NCI-H82 (cell line): Measurements from ENCODE around the gene TRPM8.

Experiments
- DNase-seq: peaks from one replicate; lab custom pipeline; 2025; lab: John Stamatoyannopoulos, UW

The TRPM8 gene

GRCh38 chr2:233974530-233975071 lies 57.4 kb downstream of the TRPM8 start:
- DNase-seq: no peak

DNA sequence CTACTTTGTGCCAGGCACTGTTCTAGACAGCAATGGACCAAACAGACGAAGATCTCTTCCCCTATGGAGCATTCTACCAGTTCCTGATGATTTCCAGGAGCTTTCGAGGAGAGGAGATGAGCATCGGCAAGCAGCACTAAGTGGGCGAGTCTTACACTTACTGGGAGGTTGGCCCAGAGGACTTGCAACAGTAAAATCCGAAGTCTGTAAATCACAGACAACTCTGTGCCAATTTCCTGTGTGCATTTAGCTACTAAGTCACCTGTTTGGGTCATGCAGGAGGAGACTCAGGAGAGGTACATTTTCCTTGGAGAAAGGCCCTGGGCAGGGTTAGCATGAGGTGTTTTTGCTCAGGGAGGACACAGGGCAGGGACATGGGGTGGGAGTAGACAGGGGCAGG lies 58.9 kb downstream of the TRPM8 start:
- DNase-seq: no peak

DNA sequence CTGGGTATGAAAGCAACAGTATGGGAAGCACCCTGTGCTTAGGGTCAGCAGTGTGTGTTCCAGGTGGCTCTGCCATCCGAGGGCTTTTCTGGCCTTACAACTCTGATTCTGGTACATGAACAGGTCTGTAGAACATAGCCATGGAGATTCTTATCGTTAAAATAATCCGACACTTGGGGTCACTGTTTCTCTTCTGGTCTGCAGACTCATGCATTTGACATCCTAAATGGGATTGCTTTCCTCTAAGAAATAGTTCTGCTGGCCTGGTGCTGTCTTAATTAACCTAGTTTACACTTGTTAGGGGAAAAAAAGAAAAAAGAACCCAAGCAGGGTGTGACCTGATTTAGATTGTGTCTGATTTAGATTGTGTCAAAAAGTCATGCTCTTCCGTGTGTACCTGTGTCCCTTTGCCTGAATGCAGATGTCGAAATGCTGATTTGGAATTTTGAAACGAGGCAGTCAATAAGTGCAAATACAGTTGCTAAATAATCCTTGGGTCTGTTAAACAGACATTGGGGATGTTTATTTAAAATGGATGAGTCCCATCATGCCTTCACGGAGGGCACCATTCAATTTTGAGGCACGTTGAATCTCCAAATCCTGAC lies 59.6 kb downstream of the TRPM8 start:
- DNase-seq: peak; percentile 88

- DNase-seq: peak; percentile 23
These were observed 60.2 kb downstream of the TRPM8 start for GRCh38 chr2:233977296-233977837.

DNA sequence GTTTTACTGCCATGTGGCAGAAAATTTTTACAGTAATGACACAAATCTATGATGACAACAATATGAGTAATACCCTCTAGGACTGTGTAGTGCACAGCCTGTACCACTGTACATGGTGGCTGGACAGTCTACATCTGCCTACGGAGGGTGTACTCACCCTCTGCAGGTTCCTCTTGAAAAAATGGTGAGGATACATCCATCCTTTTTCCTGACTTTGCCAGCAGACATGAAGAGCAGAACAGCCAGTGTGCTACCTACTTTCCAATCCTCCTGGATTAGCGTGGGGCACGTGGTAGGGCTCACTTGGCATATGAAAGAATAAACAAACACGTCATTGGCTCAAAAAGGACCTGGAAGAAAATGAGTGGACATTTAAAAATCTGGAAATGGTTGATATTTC lies 62.6 kb downstream of the TRPM8 start:
- DNase-seq: no peak

DNA sequence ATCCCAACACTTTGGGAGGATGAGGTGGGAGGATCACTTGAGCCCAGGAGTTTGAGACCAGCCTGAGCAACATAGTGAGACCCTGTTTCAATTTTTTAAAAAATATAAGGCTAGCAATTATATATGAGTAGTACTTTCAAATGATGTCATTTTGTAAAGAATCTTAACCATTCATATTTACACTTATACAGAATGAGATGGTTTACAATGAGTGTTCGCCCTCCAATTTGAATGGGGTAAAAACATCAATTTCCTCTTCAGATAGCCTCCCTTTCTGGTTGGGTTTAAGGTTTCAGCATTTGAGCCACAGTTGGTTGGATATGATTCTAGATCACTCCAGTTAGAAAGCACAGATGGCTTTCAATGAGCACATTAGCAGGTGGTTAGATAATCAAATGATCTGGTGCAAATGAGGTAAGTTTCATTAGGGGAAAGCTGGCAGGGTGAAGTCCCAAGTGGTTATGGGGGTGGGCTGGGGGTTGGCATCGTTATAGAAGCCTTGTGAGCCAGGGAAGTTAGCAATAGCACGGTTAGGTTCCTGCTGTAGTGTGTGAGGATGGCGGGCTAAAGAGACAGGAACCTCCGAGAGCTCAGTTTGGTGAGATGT lies 63.9 kb downstream of the TRPM8 start:
- DNase-seq: peak; percentile 78

DNA sequence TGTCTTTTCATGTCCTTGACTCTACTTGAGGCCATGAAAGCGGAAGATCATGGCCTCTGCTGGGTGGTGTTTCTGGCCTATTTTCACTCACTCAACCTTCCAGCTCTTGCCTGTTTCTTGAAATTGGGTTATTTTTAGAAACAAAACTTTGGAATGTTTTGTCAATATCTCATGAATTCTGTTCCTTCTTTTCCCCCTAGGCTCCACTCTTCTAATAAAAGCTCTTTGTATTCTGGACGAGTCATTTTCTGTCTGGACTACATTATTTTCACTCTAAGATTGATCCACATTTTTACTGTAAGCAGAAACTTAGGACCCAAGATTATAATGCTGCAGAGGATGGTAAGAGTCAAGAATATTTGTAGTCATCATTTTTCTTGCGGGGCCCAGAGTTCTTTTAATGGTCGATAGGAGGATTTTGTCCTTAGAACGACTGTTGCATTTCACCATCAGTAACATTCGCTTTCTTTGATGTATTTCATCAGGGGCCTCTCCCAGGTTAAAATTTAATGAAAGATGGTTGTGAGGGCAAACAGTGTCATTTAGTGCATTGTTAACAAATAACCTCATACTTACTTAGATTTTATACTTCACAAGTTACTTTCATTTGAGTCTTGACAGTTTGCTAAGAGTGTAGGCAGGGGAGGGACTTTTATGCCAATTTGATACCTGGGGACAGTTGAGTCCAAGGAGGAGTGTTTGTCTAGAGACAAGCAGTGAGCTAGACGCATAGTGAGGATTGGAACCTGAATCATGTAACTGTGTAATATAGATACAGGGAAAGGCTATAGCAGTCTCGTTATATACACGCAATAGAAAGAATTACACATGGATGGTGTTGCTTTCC lies 64.6 kb downstream of the TRPM8 start:
- no peak for DNase-seq

DNA sequence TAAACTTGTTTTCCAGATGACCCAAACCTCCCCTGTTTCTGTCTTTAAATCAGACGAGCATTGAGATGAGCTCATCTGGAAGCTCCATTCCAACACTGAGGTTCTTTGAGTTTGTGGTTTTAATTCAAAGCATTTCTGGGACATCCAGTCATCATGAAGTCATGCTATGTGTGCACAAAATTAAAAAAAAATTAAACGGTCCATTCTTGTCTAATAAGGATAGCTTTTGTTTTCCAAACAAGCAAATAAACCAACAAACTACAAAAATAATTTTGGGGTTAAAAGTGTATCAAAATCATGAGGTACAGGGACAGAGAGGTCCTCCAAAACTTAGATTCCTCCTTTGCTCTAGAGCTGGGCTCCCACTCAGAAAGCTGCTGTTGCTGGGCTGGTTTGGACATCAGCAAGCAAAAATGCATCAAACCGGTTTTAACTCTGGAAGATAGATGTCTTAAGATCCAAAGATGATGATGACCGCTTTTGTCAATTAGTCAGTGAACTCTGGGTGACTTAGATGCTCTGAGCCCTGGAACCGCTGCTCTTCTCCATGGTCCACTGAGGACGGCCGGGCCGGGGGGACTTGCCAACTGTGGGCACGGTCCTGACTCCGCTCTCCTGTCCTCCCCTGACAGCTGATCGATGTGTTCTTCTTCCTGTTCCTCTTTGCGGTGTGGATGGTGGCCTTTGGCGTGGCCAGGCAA lies 65.4 kb downstream of the TRPM8 start:
- DNase-seq: no peak

GRCh38 chr2:233983445-233983844 lies 66.3 kb downstream of the TRPM8 start:
- no peak for DNase-seq

DNA sequence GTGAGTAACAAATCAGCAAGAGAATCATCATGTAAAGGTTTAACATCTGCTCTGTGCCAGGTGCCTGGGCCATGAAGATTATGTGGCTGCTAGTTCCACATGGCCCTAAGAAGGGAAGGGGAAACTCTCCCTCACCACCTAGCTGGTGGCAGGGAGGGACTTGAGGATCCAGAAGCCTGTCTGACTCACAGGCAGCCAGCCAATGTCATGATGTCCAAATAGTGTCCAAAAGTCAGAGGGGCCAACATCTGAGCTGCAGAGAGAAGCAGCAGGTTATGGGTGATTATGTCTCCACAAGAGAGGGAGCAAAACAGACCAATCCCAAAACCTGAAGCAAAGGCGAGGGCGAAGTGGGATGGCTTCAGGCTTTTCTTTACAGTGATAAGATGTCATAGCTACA lies 71.4 kb downstream of the TRPM8 start:
- DNase-seq: peak; percentile 46

DNA sequence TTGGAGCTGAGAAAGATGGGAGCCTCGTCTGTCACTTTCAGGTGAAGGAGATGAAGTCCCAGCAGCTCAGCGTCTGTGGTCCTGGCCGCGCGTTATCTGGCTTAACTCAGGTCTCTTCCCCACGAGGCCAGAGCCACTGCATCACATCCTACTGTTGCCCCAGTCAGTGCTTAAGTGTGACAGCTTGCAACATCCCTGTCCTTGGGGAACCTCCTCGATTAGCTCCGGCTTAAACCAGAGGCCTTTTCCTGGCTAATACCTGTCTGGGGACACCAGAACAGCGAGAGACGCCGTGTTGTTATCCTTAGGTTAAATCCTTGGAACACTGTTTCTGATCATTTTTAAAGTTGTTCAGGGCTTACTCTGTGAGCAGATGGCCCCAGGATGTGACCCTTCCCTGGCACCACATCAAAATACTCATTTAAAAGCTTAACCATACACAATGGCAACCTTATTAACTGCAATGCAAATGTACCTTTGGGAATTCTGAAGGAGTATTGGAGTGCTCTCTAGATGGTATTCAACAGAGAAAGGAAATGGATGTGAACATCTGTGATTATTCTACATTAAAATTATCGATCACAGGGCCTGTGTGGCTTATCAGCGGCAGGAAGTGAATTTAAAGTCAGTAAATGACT lies 72.2 kb downstream of the TRPM8 start:
- DNase-seq: peak; percentile 99

DNA sequence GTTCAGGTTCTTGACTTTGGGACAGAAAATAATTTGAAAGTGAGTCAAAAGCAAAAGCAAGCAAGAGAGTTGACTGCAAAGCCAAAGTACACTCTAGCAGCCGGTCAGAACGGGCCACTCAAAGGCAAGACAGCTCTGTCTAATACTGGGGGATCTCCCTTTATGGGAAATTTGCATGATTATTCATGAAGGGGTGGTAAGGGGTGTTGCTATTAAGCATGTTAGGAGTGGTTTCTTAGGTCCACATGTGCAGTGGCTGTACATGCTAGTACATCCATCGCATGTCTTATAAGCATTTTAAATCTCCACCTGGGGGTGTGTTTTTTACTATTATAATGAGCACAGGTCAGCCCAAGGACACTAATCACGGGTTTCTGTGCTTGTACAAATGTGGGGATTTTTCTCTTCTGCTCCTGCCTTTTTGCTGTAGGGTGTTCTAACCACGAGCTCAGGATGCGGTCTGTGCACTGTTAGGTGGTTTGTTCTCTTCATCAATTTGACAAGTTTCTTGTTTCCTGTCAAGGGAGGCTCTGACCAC lies 73.2 kb downstream of the TRPM8 start:
- DNase-seq: no peak

DNA sequence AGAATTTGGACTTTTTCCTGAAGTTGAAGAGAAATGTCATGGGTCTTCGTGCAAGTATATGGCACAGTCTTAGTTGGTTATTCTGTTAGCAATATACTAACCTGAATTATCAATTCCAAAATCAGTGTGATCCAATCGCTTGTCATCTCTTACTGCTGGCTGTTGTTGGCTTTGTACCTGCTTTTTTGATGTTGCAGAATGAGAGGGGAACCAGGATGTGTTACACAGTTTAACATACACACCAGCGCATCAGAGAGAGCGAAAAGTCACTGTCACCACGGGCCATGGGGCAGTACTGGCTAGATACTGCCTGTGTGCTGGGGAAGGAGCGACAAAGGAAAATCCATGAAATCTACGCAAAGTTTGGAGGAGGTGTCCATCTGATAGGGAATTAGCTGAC lies 74.0 kb downstream of the TRPM8 start:
- no peak for DNase-seq

GRCh38 chr2:233992513-233993217 lies 75.5 kb downstream of the TRPM8 start:
- no peak for DNase-seq

DNA sequence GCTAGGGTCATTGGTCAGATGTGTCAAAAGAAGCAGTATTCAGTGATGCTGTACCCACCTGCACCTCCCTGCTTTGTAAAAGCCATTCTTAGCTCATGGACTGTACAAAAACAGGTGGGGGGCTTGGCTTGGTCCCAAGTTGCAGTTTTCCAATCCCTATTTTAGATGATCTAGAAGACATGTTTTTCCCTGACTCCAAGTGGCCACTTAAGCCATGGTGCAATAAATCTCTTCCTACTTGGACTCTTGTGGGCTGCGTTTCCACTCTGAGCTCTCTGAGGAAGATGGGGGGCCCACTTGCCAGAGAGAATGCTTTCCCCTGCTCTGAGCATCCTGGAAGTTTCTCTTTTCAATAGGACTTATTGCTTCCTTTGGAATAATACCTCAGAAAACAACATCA lies 76.3 kb downstream of the TRPM8 start:
- DNase-seq: no peak

DNA sequence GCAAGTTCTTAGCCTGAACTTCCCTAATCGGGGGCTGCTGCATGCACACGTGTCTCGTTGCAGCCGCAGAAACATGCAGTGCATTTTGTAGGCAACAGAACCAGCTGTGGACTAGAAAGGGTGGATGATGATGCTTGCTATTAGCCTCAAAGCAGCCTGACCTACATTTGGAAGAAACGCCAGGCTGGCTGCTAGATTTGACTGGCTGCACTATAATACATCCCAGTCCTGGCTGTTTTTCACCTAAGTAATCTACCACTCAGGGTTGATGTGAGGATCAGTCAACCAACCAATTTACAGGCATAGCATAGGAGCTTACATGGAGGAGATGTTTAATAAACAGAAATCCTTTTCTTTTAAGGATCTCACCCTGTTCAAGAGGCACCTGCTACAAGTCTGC lies 77.0 kb downstream of the TRPM8 start:
- no peak for DNase-seq

DNA sequence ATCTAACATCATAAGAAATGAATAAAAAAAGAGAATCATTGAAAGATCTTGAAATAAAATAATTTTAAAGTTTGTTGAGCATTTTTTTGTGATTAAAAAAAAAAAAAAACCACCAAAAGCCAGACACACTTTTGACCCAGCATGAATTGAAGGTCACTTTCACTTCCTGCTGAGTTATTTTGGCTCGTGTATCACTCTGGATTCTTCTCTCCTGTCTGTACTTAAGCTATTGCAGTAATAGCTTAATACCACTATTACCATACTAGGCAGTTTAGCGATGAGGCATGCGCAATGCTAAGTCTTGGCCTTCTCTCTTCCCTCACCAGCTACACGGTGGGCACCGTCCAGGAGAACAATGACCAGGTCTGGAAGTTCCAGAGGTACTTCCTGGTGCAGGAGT lies 78.8 kb downstream of the TRPM8 start:
- DNase-seq: no peak

GRCh38 chr2:233996461-233996860 lies 79.3 kb downstream of the TRPM8 start:
- DNase-seq: no peak

- DNase-seq: no peak
These were observed 80.5 kb downstream of the TRPM8 start for GRCh38 chr2:233997707-233998106.

- no peak for DNase-seq
These were observed 82.0 kb downstream of the TRPM8 start for GRCh38 chr2:233999182-233999581.
